ENCODE data around the gene MYO1D.
"Not testable (repeated sequence)": the region's sequence is repeated elsewhere in the genome, so short reads cannot be mapped to it uniquely, and the experiment has no call there.

The MYO1D gene

DNA sequence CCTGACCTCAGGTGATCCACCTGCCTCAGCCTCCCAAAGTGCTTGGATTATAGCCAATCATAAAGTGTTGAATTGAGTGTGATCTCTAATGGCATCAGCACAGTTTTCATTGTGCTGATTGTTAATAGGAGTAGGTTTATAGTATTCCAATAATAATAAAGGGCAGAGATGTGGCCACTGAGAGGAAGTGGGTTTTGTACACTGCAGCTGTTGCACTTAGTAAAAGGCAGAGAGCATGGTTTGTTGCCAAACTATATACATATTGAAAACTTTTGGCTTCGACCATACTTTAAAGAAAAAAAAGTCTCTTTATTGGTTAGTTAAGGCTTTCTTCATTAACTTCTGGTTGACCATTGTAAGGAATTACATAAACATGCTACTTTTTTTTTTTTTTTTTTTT lies 204.2 kb downstream of the MYO1D start:
- ATAC-seq (no peak), DNase-seq (no peak)

DNA sequence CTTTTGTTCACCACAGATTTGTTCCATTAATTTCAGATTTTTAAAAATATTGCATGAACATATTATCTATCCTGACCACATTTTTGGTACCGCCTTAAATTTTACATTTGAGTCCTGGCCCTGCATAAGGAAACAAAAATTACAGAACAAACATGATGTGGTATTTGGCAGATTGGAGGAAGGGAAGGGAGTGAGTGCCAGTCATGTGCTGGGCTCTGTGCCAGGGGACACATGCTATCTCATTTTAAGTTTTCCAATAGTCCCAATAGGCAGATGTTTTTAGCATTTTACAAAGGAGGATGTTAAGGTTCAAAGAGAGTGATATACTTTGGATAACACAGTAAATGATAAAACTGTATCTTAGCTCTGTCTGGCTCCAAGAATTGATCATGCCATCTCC lies 205.0 kb downstream of the MYO1D start:
- DNase-seq: no peak
- ATAC-seq: no peak

DNA sequence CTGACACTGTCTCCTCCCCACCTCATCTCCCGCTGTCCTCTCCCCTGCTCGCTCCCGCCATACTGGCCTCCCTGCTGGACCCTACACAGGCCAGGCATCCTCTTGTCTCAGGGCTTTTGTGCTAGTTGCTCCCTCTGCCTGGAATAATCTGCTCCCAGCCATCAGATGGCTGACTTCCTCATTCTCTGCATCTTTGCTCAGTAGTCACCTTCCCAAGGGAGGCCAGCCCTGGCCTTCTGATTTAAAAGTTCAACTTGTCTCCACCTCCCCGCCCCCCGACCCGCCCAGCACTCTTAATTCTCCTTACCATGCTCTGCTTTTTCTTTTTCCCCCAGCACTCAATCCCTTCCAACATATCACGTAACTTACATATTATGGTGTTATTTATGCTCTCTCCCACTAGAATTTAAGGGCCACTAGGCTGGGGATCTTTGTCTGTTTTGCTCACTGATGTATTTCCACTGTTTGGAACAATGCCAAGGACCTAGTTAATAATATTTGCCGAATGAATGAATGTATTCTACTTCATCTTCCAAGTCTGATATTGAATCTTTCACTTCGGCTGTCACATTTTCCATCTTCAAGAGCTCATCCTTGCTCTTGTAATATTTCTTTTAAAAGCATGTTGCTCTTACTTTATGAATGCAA lies 211.9 kb downstream of the MYO1D start:
- ATAC-seq: no peak
- no peak for DNase-seq

DNA sequence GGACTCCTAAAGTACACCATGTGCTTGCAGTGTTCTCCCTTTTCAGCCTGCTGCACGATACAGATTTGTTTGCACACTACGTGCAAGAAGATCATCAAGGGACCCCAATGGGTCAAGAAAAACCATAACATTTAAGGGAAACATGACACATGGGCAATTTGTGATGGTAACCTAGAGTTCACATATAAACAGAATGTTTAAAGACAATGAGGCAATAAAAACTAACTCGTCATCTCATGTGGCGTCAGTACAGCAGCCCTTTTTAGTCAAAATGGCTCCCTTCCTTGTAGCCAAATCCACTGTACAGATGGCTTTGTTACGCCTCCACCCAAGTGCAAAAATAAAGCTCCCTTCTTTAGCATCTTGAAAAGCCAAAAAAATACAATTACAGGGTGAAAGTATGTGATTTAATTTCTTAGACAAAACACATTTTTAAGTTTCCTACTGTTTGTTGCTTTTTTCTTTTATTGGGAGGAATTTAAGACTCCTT lies 216.4 kb downstream of the MYO1D start:
- DNase-seq: no peak
- ATAC-seq: no peak

DNA sequence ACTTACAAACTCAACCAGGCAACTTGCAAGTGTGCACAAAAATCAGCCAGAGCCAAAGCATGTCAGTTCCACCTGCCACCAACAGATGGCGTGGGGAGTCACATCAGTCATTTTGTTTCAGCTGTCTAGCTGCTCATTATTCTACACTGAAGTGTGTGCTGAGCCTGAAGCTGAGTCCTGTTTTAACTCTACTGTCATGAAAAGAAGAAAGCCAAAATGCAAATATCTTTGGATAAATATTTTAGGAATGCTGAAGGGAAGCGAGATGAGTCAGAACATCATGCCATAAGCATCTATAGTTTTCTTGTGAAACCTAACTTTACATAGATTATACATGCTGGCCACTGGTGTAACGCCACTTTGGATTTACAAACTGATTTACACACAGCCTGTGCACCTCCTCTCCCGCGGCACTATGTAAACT lies 217.5 kb downstream of the MYO1D start:
- DNase-seq: peak; percentile 68
- peak; percentile 57 for ATAC-seq

DNA sequence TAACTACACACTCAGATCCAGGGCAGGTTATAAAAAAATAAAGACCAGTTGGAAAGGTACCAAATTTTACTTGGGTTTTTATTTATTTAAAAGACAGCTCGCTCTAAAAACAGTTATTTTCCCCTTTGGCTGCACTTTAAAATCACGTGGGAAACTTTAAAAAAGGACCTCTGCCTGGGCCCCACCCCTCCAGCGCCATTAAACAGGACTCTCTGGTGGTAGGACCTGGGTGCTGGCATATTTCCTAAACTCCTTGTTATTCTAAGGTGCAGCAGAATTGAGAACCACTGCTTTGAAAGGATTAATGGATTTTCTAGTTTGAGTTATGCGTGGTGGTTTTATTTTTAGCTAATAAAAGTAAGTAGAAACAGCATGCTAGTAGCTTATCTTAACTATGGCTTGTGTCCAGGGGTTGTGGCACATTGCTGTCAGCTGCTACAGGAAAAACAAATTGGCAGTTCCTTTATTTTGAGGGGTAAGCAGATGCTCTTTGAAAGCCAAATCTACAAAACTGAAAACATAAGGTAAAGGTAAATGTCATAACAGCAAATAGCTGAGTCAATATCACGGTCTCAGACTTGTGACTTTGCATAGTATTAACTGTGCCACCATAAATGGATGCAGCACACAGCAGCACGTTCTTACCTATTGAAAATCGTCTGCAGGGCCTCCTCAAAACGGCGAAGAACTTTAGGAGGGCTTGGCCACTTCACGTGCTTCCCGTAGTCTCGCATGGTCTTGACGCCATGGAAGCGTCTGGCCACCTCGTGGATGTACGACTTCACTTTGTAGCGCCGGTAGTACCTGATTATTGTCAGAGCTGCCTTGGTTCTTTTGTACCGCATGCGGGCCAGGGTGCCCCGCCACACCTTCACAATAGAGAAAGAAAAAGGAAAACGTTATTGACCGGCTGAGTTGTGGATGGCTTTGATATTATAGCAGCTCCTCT lies 218.2 kb downstream of the MYO1D start:
- ATAC-seq (no peak), DNase-seq (no peak)

DNA sequence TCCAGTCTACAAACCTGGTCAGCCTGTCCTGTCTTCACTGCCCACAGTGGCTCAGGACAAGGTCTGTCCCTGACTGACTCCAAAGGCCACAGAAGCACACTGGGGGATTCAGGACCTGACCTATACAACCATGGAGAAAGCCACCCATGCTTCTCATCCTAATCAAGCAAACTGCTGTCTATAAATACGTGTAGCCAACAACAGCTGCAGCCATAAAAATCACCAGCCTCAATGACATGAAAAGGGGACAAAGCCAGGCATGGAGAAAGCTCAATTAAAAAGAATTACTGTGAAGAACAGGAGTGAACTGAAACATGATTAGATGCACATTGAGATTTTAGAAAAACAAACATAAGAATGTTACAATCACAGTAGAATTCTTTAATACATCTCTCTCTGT lies 220.0 kb downstream of the MYO1D start:
- ATAC-seq: no peak
- no peak for DNase-seq

DNA sequence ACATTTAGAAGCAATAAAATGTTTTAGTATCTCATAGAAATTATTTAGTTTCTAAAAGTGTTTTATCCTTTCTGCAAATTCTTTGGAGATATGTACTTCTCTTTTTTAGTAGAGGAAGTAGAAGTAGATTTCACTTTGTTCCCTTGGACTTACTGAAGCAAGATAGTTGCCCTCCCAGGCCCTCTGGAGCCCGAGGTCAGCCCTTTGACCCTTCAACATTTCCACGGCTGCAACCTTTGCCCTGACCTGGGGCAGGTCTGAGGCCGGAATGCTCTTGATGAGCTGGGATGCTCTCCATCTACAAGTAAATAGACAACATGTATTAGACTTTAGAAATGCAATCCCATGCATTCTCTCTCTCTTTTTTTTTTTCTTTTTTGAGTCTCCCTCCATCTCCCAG lies 222.6 kb downstream of the MYO1D start:
- ATAC-seq: no peak
- no peak for DNase-seq

DNA sequence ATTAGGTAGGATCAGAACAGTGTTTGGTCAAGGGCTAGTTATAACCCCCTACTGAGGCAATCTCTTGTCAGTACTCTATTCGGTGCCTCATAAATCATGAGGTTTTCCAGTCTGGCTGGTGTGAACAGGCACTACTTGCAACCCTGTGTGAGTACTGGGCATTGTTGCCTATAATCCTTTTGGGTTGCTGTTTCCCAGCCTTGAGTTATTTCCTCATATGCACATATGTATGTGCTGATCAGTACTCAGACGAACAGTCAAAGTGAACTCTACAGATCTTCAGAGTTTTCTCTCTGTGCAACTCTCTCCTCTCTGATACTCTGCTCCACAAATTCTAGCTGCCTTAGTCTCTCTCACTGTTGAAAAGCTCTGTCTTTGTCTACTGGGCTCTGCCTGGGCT lies 225.8 kb downstream of the MYO1D start:
- ATAC-seq (no peak), DNase-seq (no peak)

DNA sequence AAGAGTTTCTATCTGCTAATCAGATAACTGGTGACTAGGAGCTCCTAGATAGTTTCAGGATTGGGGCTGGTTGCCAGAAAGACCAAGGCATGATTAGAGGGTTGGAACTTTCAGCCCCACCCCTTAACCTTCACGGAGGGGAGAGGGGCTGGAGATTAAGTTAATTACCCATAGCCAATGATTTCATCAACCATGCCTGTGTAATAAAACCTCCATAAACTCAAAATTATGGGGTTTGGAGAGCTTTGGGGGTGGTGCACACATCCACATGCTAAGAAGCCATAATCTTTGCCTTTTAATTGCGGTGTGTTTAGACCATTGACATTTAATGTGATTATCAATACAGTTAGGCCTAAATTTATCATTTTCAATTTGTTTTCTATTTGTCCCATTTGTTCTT lies 228.5 kb downstream of the MYO1D start:
- ATAC-seq (no peak), DNase-seq (no peak)

DNA sequence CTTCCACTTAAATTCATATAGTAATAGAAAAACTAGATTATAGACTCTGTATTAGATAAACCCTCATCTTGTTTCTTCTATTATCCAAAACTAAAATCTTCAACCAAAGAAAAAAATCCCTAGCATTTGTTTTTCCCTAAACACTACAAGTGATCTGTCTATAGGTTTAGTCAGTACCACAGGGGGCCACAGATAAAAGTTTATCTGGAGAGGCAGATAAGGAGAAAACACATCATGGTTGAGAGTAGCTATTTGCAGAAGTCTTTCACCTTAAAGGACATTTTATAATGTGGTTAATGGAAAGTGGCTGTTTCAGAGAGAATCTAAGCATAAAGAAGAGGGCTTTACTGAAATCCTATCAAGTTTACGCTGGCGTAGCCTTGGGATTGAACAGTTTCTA lies 230.0 kb downstream of the MYO1D start:
- ATAC-seq (no peak), DNase-seq (no peak)

DNA sequence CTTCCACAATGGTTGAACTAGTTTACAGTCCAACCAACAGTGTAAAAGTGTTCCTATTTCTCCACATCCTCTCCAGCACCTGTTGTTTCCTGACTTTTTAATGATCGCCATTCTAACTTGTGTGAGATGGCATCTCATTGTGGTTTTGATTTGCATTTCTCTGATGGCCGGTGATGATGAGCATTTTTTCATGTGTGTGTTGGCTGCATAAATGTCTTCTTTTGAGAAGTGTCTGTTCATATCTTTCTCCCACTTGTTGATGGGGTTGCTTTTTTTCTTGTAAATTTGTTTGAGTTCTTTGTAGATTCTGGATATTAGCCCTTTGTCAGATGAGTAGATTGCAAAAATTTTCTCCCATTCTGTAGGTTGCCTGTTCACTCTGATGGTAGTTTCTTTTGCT lies 235.4 kb downstream of the MYO1D start:
- DNase-seq, ATAC-seq: not testable (repeated sequence)

DNA sequence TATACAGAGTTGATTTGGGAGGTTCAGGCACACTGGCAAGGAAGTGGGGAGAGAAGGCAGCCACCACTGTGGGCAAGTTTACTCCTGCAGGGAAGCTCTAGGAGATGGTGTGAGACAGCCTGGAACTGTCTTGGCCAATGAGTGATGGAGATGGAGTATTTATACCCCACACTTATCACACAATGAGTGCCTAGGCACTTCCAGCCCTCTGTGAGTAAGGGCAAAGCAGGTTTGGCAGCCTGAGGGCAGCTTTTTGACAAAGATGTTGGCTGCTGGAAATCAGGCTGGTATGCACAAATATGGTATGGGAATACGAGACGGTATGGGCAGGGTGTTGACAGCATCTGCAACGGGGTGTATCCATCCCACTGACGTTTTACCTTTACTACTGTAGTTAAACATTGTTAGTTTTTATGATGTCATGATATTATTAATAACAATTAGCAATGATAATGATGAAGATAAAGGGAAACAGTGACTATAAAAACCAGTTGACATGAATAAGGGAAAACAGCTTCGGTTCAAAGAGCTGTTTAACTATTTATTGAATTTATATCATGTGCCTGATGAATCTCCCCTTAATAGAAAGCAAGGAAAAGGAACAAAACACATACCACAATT lies 240.2 kb downstream of the MYO1D start:
- no peak for ATAC-seq
- no peak for DNase-seq

DNA sequence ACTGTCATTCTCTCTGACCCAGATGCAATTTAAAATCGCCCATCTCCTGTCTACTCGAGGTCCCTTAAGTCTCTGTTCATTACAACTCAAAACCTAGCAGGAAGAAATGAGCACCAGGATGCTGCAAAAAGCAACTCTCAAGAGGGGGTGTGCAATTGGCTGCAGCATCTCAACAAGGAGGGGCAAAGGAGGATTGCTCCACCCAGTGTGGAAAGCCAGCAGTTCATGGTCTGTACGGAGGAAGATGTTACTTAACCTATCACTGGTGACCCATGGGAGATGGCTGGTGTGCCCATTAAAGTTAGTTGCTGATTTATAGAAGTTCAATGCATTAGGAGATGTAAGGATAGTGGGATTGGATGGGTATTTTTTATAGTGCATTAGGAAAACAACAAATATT lies 242.8 kb downstream of the MYO1D start:
- no peak for ATAC-seq
- DNase-seq: no peak

DNA sequence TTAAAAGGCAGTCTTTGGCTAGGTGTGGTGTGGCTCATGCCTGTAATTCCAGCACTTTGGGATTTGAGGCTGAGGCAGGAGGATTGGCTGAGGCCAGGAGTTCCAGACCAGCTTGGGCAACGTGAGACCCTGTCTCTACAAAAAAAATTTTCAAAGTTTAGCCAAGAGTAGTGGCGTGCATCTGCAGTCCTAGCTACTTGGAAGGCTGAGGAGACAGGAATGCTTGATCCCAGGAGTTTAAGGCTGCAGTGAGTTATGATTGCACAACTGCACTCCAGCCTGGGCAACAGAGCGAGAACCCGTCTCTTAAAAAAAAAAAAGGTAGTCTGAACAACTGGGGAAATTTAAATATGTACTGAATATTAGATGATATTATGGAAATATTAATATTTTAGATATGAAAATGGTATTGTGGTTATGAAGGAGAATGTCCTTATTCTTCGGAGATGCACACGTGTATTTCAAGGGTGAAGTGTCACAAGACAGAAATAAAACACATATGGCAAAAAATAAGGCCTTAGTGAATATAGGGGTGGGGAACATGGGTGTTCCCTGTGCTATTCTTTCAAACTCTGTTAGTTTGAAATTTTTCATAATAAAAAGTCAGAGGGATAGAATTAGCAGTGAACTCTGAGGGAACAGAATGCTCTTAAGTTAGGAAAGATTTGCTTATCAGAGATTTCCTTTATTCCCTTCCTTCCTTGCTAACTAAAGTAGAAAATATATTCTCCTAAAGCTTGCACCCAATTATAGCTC lies 245.4 kb downstream of the MYO1D start:
- ATAC-seq: no peak

DNA sequence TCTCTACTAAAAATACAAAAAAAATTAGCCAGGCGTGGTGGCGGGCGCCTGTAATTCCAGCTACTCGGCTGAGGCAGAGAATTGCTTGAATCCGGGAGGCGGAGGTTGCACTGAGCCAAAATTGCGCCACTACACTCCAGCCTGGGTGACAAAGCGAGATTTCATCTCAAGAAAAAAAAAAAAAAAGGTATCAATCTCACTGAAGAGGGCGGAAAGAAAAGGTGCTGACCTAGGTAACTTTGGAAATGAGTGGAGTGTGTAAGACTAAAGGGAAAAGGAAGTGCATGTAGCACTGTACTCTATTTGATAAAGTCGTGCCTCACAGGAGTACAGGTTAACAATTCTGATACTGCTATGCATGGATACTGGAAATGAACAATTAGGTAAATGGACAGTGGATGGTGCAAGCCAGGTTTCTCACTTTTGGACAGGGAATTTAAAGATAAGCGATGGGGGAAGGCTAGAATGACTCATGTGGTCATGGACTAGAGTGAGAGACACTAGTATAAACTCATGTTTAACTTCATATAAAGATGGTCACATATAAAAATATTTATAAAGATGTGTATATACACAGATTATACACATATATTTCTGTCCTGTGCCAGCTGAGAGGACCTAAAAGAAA lies 247.2 kb downstream of the MYO1D start:
- DNase-seq: no peak
- no peak for ATAC-seq

More for the DNA sequence above, 245.4 kb downstream of the MYO1D start:
- DNase-seq: no peak

DNA sequence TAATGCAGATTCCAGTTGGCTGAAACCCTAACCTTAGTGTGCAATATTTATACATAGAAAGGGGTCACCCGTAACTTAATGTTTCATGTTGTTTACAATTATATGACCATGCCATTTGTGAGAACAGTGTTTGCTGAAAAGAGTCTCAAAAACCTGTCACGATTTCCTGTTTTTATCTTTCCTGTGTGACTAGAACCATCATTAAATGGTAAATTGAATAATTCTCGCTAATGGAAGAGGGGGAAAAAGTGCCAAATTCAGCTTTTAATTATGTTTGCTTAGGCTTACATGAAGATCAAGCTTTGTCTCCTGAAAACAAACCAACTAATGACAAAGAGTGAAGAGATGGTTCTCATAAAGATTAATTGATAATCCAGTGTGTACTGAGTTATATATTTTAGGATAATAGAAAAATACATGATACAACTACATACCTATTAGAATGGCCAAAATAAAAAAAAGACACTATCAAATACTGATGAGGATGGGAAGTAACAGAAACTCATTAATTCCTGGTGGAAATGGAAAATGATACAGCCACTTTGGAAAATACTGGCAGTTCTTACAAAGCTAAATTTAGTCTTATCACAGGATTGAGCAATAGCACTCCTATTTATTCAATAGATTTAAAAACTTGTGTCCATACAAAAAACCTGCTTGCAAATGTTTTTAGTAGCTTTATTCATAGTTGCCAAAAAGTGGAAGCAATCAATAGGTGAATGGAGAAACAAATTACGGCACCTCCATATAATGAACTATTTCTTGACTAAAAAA lies 248.5 kb downstream of the MYO1D start:
- DNase-seq (no peak), ATAC-seq (no peak)

DNA sequence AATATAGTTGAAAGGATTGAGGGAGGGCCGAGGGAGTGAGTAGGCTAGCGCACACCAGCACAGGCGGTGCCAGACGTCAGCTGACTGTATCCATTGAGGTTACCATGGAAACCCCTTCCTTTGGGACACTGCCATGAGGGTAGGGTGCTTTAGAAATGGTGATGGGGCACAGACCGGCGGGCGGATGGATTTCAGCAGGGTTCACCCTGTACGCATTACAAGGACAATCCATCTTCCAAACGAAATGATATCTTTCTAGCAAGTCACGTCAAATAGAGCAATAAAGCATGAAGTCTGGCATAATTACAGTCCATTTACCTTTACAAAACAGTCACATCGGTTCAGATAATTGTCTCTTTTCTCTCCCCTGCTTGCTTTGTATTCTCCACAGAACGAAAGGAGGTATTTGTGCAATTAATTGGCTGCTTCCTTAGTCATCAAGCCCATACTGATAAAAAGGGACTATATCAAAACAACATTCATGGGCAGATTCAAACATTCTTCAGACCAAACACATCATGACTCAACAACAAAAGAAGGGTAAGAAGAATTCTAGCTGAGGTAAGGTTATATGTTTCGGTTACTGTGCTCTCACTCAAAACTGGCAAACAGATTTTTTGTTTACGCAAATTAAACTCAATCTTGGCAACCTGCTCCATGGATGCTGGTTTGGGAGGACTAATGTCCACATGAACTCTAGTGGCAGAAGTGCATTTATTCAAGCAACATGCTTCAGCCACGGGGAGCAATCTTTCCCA lies 249.5 kb downstream of the MYO1D start:
- no peak for ATAC-seq
- DNase-seq: no peak

DNA sequence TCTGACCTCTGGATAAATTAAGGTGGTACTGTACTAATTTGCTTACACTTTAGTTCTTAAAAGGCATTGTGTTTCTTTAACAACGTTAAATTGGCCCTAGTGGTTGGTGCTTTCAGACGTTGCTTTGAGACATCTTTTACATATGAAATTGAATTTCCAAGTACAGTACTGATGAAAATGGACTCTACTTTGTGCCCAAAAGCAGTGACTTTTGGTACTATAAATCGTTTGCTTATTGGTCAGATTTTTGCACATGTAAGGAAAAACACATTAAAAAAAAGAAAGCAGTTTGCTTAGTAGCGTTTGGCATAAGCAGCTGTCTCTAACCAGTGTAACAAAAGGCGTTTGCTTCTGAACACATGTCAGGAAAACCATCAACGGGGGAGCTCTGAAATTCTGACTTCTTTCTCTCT lies 250.5 kb downstream of the MYO1D start:
- ATAC-seq (no peak), DNase-seq (no peak)

DNA sequence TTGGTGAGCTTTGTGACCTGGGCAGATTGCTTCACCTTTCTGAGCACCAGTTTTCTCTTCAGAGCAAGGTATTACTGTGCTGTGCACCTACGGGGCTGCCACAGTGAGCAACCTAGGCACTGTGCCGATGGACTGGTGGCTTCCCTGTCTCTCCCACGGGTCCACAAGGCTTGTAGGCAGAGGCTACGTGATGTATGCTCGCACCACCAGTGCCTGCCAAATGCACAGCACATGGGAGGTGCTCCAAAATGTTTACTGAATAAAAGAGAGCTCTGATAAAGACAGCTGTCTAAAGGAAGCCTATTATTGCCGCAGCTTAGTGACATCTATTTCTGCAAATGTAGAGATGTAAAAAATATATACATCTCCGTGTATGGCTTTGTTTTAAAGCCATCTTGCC lies 251.0 kb downstream of the MYO1D start:
- ATAC-seq (no peak), DNase-seq (no peak)
